A673 (cell line): ENCODE measurements around the gene ALX3. TPM values are rescaled to one million over a fixed set of nuclear protein-coding genes. Genes with fewer than 3 reads are reported as not detected.
"Not testable (repeated sequence)": the region's sequence is repeated elsewhere in the genome, so short reads cannot be mapped to it uniquely, and the experiment has no call there.

Source experiments
- BruUV-seq: library from RNA; stranded (reverse); fragments of 400-500 nt; replicated peaks from 2 replicates; lab custom pipeline; 2021; lab: Mats Ljungman, UMichigan
- CTCF ChIA-PET: fragments of 300-600 bp; sonication (Branson Sonifier 250); formaldehyde crosslinking; loops from one replicate; lab custom pipeline; 2022; ENCODE audit warnings: antibody characterized with exemption; lab: Charles Lee
- POLR2A ChIA-PET: fragments of 300-600 bp; sonication (Branson Sonifier 250); formaldehyde crosslinking; loops from one replicate; lab custom pipeline; 2022; ENCODE audit warnings: antibody characterized with exemption; ENCODE audit not compliant: low non-redundant PET; lab: Charles Lee
- DNase-seq: peaks from one replicate; pipeline ENCODE4 v3.0.0-alpha.2; 2015; ENCODE audit warnings: low spot score
- H3K27ac ChIP-seq: fragments of 200-600 bp; sonication (generic); 2 replicates; pipeline ENCODE4 v1.5.1; 2016; ENCODE audit warnings: mixed run types, low read depth, mild to moderate bottlenecking, mixed read lengths, antibody characterized with exemption, low read length; ENCODE audit not compliant: poor library complexity, severe bottlenecking
- H3K27me3 ChIP-seq: fragments of 200-600 bp; sonication (generic); replicated peaks from 2 replicates; pipeline ENCODE4 v1.6.1; 2017; ENCODE audit warnings: mixed run types, low read depth, mild to moderate bottlenecking, mixed read lengths, antibody characterized with exemption, low read length; ENCODE audit not compliant: insufficient read depth, poor library complexity
- H3K36me3 ChIP-seq: fragments of 200-600 bp; sonication (generic); 2 replicates; pipeline ENCODE4 v1.6.1; 2016; ENCODE audit warnings: mixed run types, mild to moderate bottlenecking, mixed read lengths, antibody characterized with exemption, low read length; ENCODE audit not compliant: insufficient read depth, poor library complexity, severe bottlenecking
- H3K4me1 ChIP-seq: fragments of 200-600 bp; sonication (generic); 2 replicates; pipeline ENCODE4 v1.6.1; 2017; ENCODE audit warnings: mixed run types, mild to moderate bottlenecking, mixed read lengths, antibody characterized with exemption, low read length; ENCODE audit not compliant: insufficient read depth, poor library complexity, severe bottlenecking
- H3K4me3 ChIP-seq: fragments of 200-600 bp; sonication (generic); 2 replicates; pipeline ENCODE4 v1.5.1; 2016; ENCODE audit warnings: low read depth, mixed run types, mild to moderate bottlenecking, mixed read lengths, low read length; ENCODE audit not compliant: poor library complexity, severe bottlenecking
- H3K9me3 ChIP-seq: fragments of 200-600 bp; sonication (generic); 2 replicates; pipeline ENCODE4 v1.6.1; 2016; ENCODE audit warnings: mixed run types, low read depth, mild to moderate bottlenecking, mixed read lengths, antibody characterized with exemption, low read length; ENCODE audit not compliant: poor library complexity, severe bottlenecking
- CTCF ChIP-seq: fragments of 300-800, 200-600 bp; sonication (generic); conservative IDR thresholded peaks from 2 replicates; pipeline ENCODE4 v1.5.1; 2017; ENCODE audit warnings: low read depth, mild to moderate bottlenecking, antibody characterized with exemption, low read length, moderate library complexity, mixed read lengths
- EZH2 ChIP-seq: fragments of 200-600 bp; sonication (generic); IDR thresholded peaks from 2 replicates; pipeline ENCODE4 v1.6.1; 2017; ENCODE audit warnings: borderline replicate concordance, low read depth, mild to moderate bottlenecking, mixed read lengths, antibody characterized with exemption, low read length; ENCODE audit not compliant: poor library complexity, severe bottlenecking
- intact Hi-C: fragments of 100-400 bp; cut with micrococcal nuclease; formaldehyde crosslinking; loops from one replicate; pipeline ENCODE4 v1.10.0; 2022; ENCODE audit not compliant: unreplicated experiment
- total RNA-seq: library from RNA; stranded (reverse); gene quantifications from 2 replicates; pipeline ENCODE4 v1.2.3, GENCODE V29; 2021

The ALX3 gene
- total RNA-seq, 1 experiment from 2014 or later, result 0.84 TPM

DNA sequence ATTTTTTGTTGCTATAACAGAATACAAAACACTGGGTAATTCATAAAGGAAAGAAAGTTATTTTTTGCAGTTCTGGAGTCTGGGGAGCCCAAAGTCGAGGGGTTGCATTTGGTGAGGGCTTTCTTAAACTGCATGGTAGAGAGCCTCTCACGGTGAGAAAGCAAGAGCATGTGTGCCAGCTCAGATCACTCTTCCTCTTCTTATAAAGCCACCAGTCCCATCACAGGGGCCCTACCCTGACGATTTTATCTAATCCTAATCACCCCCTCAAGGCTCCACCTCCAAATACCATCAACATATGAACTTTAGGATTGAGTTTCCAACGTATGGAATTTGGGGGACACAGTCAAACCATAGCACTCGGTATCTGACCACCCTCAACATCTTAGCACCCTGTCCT lies 37.1 kb downstream of the ALX3 start:
- H3K4me3 ChIP-seq, result no peak overlapping the region
- DNase-seq, result no peak
- intact Hi-C loops, result no loop called here
- H3K4me1 ChIP-seq, result peaks cover 8% of the 10 kb centered on the region
- H3K27ac ChIP-seq, result no peak overlapping the region
- ChIA-PET CTCF (no interaction called here), POLR2A (no interaction called here)
- H3K27me3 ChIP-seq, result no peaks in the 10 kb centered on the region
- no TSS peak for BruUV-seq
- peaks cover 5% of the 10 kb centered on the region for H3K36me3 ChIP-seq
- no peaks in the 10 kb centered on the region for H3K9me3 ChIP-seq
- TF ChIP-seq CTCF (no peak), EZH2 (no peak)

DNA sequence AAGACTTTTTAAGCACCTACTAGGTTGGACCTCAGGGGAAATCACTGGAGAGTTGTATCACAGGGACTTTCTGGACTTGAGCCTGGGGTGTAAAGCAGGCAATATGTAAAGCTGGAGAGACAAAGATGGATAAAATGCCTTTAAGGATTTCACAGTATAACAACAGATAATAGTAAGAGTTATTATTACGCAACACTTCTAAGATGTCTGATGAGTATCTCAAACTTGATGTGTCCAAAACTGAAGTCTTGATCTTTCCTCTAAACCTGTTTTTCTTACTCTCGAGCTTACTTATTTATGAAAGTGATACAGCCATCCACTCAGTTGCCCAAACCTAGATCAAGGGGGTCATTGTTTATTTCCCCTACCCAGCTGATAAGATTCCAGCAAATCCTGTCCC lies 38.1 kb downstream of the ALX3 start:
- TF ChIP-seq CTCF, result no peak
- no peak for TF ChIP-seq EZH2
- POLR2A ChIA-PET, result interaction anchor here (0.5 kb wide), 1 partner anchor 13 kb away, joined by 4 read pairs; no protein-coding TSS in a partner anchor

GRCh38 chr1:110030687-110031086 lies 39.8 kb downstream of the ALX3 start:
- DNase-seq, H3K36me3 ChIP-seq, H3K27me3 ChIP-seq, H3K4me3 ChIP-seq, H3K27ac ChIP-seq, intact Hi-C loops, POLR2A ChIA-PET, H3K9me3 ChIP-seq, BruUV-seq, H3K4me1 ChIP-seq: not testable (repeated sequence)
- CTCF ChIA-PET, result interaction anchor here (1.0 to 1.5 kb wide), 2 partner anchors 75 to 465 kb away, joined by 3 to 7 read pairs; no protein-coding TSS in a partner anchor

More for the DNA sequence above, 38.1 kb downstream of the ALX3 start:
- Histone ChIP-seq H3K4me1 (peaks cover 8% of the 10 kb centered on the region), H3K27me3 (no peaks in the 10 kb centered on the region), H3K27ac (no peak overlapping the region), H3K9me3 (no peaks in the 10 kb centered on the region), H3K36me3 (no peaks in the 10 kb centered on the region), H3K4me3 (no peak overlapping the region)
- BruUV-seq, result no TSS peak
- CTCF ChIA-PET, result interaction anchor here (0.7 kb wide), 1 partner anchor 48 kb away, joined by 6 read pairs; the partner anchor contains the start of gene AHCYL1
- intact Hi-C loops, result no loop called here
- DNase-seq, result no peak

DNA sequence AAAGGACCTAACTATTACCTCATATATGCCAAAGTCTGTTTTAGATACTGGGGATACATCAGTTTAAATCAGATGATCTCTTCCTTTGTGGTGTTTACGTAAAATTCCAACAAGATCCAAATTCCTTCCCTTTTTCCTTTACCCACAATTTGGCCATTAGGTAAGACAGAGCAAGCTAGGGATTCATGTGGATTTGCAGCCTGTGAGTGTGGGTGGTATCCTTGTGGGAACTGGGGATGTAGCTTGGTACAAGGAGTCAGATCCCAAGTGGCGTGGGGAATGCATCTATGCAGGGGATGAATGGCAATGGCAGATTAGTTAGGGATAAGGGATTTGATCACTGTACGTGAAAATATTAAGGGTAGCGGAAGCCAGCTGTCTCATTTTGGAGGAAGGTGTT lies 45.9 kb downstream of the ALX3 start:
- Histone ChIP-seq H3K4me1 (no peaks in the 10 kb centered on the region), H3K27me3 (no peaks in the 10 kb centered on the region), H3K27ac (no peak overlapping the region), H3K4me3 (no peak overlapping the region), H3K36me3 (peaks cover 51% of the 10 kb centered on the region), H3K9me3 (no peaks in the 10 kb centered on the region)
- CTCF ChIA-PET, result no interaction called here
- no peak for TF ChIP-seq EZH2
- TF ChIP-seq CTCF, result no peak
- no peak for DNase-seq
- POLR2A ChIA-PET, result no interaction called here
- no TSS peak for BruUV-seq
- intact Hi-C loops, result no loop called here
